ENCODE data around the gene PCIF1. TPM values are rescaled to one million over a fixed set of nuclear protein-coding genes. Genes with fewer than 3 reads are reported as not detected.
"Not testable (repeated sequence)": the region's sequence is repeated elsewhere in the genome, so short reads cannot be mapped to it uniquely, and the experiment has no call there.

The PCIF1 gene
- total RNA-seq, 1 donor from 2014 or later: 37.8 TPM

GRCh38 chr20:45951925-45952834, 17.7 kb downstream of the PCIF1 start:
- no peak for TF ChIP-seq CTCF (IDR thresholded peaks at IDR 0.05; ENCODE audit: unreplicated experiment)
- H3K9me3 Mint-ChIP-seq (ENCODE audit: low read depth): no peaks in the 10 kb centered on the region
- no peaks in the 10 kb centered on the region for H3K4me1 Mint-ChIP-seq (ENCODE audit: low read depth)
- H3K4me3 Mint-ChIP-seq (ENCODE audit: low read depth): no peak overlapping the region
- peaks cover 7% of the 10 kb centered on the region for H3K36me3 Mint-ChIP-seq (ENCODE audit: insufficient read depth)
- H3K27ac Mint-ChIP-seq: no peak overlapping the region
- no peaks in the 10 kb centered on the region for H3K27me3 Mint-ChIP-seq
- DNase-seq (ENCODE audit: low spot score, unreplicated experiment): no peak

GRCh38 chr20:45952861-45953260, 18.4 kb downstream of the PCIF1 start:
- no peak for DNase-seq (ENCODE audit: low spot score, unreplicated experiment)
- Mint-ChIP-seq H3K4me3 (ENCODE audit: low read depth) (no peak overlapping the region), H3K27ac (no peak overlapping the region), H3K36me3 (ENCODE audit: insufficient read depth) (peaks cover 7% of the 10 kb centered on the region), H3K4me1 (ENCODE audit: low read depth) (no peaks in the 10 kb centered on the region), H3K9me3 (ENCODE audit: low read depth) (no peaks in the 10 kb centered on the region), H3K27me3 (no peaks in the 10 kb centered on the region)
- no peak for TF ChIP-seq CTCF (IDR thresholded peaks at IDR 0.05; ENCODE audit: unreplicated experiment)

- H3K4me1 Mint-ChIP-seq (ENCODE audit: low read depth): no peaks in the 10 kb centered on the region
- no peaks in the 10 kb centered on the region for H3K9me3 Mint-ChIP-seq (ENCODE audit: low read depth)
- no peak for TF ChIP-seq CTCF (IDR thresholded peaks at IDR 0.05; ENCODE audit: unreplicated experiment)
- no peak overlapping the region for H3K4me3 Mint-ChIP-seq (ENCODE audit: low read depth)
- no peaks in the 10 kb centered on the region for H3K27me3 Mint-ChIP-seq
- DNase-seq (ENCODE audit: low spot score, unreplicated experiment): no peak
- H3K36me3 Mint-ChIP-seq (ENCODE audit: insufficient read depth): peaks cover 10% of the 10 kb centered on the region
- H3K27ac Mint-ChIP-seq: no peak overlapping the region
These were observed 19.2 kb downstream of the PCIF1 start for GRCh38 chr20:45953672-45954071.

GRCh38 chr20:45956326-45956725, 21.8 kb downstream of the PCIF1 start:
- H3K27me3 Mint-ChIP-seq; H3K27ac Mint-ChIP-seq; DNase-seq (ENCODE audit: low spot score, unreplicated experiment); H3K9me3 Mint-ChIP-seq (ENCODE audit: low read depth); H3K4me1 Mint-ChIP-seq (ENCODE audit: low read depth); H3K4me3 Mint-ChIP-seq (ENCODE audit: low read depth): not testable (repeated sequence)
- H3K36me3 Mint-ChIP-seq (ENCODE audit: insufficient read depth): peaks cover 16% of the 10 kb centered on the region

- DNase-seq (ENCODE audit: low spot score, unreplicated experiment): no peak
- Mint-ChIP-seq H3K27ac (no peak overlapping the region), H3K36me3 (ENCODE audit: insufficient read depth) (peaks cover 15% of the 10 kb centered on the region)
These were observed 22.8 kb downstream of the PCIF1 start for GRCh38 chr20:45957021-45957941.

More at GRCh38 chr20:45957021-45957941, 22.8 kb downstream of the PCIF1 start:
- H3K27me3 Mint-ChIP-seq: no peaks in the 10 kb centered on the region
- no peaks in the 10 kb centered on the region for H3K9me3 Mint-ChIP-seq (ENCODE audit: low read depth)
- no peaks in the 10 kb centered on the region for H3K4me1 Mint-ChIP-seq (ENCODE audit: low read depth)
- no peak overlapping the region for H3K4me3 Mint-ChIP-seq (ENCODE audit: low read depth)
- no peak for TF ChIP-seq CTCF (IDR thresholded peaks at IDR 0.05; ENCODE audit: unreplicated experiment)
